Uterus (tissue), 2 donors: ENCODE results near the gene SV2C.

Experiments used
- CTCF ChIP-seq, 4 experiments: fragments of 200-600 bp in 2 of 4; fragments of 450-650 bp in 2 of 4; sonication (generic) in 2 of 4; IDR thresholded peaks; one replicate each; pipeline ENCODE4 v1.5.1; 2016 to 2019; ENCODE audit warnings: antibody characterized with exemption in 4 of 4, mild to moderate bottlenecking in 2 of 4, moderate library complexity in 1 of 4
- POLR2A ChIP-seq, 2 donors: fragments of 450-650 bp; IDR thresholded peaks; one replicate each; pipeline ENCODE4 v1.6.1; 2016; ENCODE audit warnings: antibody characterized with exemption in 2 of 2, mild to moderate bottlenecking in 1 of 2, moderate library complexity in 1 of 2

GRCh38 chr5:76378355-76378754 lies 295.2 kb downstream of the SV2C start:
- TF ChIP-seq CTCF (IDR thresholded peaks at IDR 0.05) (no peak), POLR2A (IDR thresholded peaks at IDR 0.05) (no peak)
